IPS DF 6.9 (cell line): ENCODE measurements around the gene JOSD2.

ENCODE experiments used
- DNase-seq: peaks from one replicate; pipeline ENCODE4 v3.0.0-alpha.2; 2013; ENCODE audit warnings: low read depth, low spot score
- H3K27ac ChIP-seq: one replicate; pipeline ENCODE4 v1.5.1; 2013; ENCODE audit warnings: low read length, control low read depth
- H3K27me3 ChIP-seq: 2 replicates; pipeline ENCODE4 v1.6.1; 2013; ENCODE audit warnings: mild to moderate bottlenecking, low read length; ENCODE audit not compliant: control insufficient read depth, insufficient read depth
- H3K36me3 ChIP-seq: 2 replicates; pipeline ENCODE4 v1.6.1; 2013; ENCODE audit warnings: low read length; ENCODE audit not compliant: control insufficient read depth, insufficient read depth
- H3K4me1 ChIP-seq: 2 replicates; pipeline ENCODE4 v1.6.1; 2013; ENCODE audit warnings: low read length; ENCODE audit not compliant: control insufficient read depth, insufficient read depth
- H3K4me3 ChIP-seq: 2 replicates; pipeline ENCODE4 v1.5.1; 2013; ENCODE audit warnings: mild to moderate bottlenecking, low read length
- H3K9me3 ChIP-seq: 2 replicates; pipeline ENCODE4 v1.6.1; 2013; ENCODE audit warnings: low read length, inconsistent platforms; ENCODE audit not compliant: control insufficient read depth, insufficient read depth
- WGBS: extraction: QIAGEN DNeasy Blood & Tissue Kit; methylation state at CpG from one replicate; pipeline ENCODE4 v1.1.7; 2013; ENCODE audit warnings: mixed read lengths, missing lambda C conversion rate; ENCODE audit not compliant: insufficient read length, insufficient coverage; 5-methylcytosine and 5-hydroxymethylcytosine counted together

The JOSD2 gene

GRCh38 chr19:50494186-50495019 is 16.6 kb downstream of the JOSD2 start:
- no peaks in the 10 kb centered on the region for H3K27me3 ChIP-seq
- DNase-seq: no peak
- peaks cover 5% of the 10 kb centered on the region for H3K9me3 ChIP-seq
- H3K27ac ChIP-seq: no peak overlapping the region
- no peaks in the 10 kb centered on the region for H3K36me3 ChIP-seq
- no peak overlapping the region for H3K4me3 ChIP-seq
- no peaks in the 10 kb centered on the region; the same call in 1 of the 2 replicates for H3K4me1 ChIP-seq
- WGBS: no CpG with 5 or more reads among the region's 7 CpGs

GRCh38 chr19:50493171-50493570 is 17.8 kb downstream of the JOSD2 start:
- Histone ChIP-seq H3K36me3 (no peaks in the 10 kb centered on the region), H3K27me3 (no peaks in the 10 kb centered on the region), H3K27ac (no peak overlapping the region), H3K4me3 (no peak overlapping the region), H3K4me1 (no peaks in the 10 kb centered on the region; the same call in 1 of the 2 replicates), H3K9me3 (peaks cover 5% of the 10 kb centered on the region)
- DNase-seq: no peak
- WGBS: no CpG with 5 or more reads among the region's 8 CpGs

- Histone ChIP-seq H3K27ac (no peak overlapping the region), H3K4me3 (no peak overlapping the region), H3K27me3 (no peaks in the 10 kb centered on the region), H3K9me3 (peaks cover 5% of the 10 kb centered on the region), H3K36me3 (no peaks in the 10 kb centered on the region), H3K4me1 (no peaks in the 10 kb centered on the region; the same call in 1 of the 2 replicates)
- DNase-seq: no peak
- WGBS: no CpG with 5 or more reads among the region's 12 CpGs
These were observed 18.5 kb downstream of the JOSD2 start for GRCh38 chr19:50492303-50493052.

GRCh38 chr19:50490991-50491472 is 20.0 kb downstream of the JOSD2 start:
- no peak overlapping the region for H3K27ac ChIP-seq
- no peaks in the 10 kb centered on the region for H3K36me3 ChIP-seq
- H3K9me3 ChIP-seq: peaks cover 8% of the 10 kb centered on the region
- H3K4me3 ChIP-seq: no peak overlapping the region
- no peaks in the 10 kb centered on the region for H3K27me3 ChIP-seq
- H3K4me1 ChIP-seq: no peaks in the 10 kb centered on the region; the same call in 1 of the 2 replicates
- DNase-seq: no peak
- no CpG with 5 or more reads among the region's 26 CpGs for WGBS

GRCh38 chr19:50490411-50490811 is 20.6 kb downstream of the JOSD2 start:
- no peaks in the 10 kb centered on the region; the same call in 1 of the 2 replicates for H3K4me1 ChIP-seq
- H3K9me3 ChIP-seq: peaks cover 12% of the 10 kb centered on the region
- WGBS: no CpG with 5 or more reads among the region's 18 CpGs
- no peak overlapping the region for H3K4me3 ChIP-seq
- H3K27ac ChIP-seq: no peak overlapping the region
- no peaks in the 10 kb centered on the region for H3K36me3 ChIP-seq
- no peak for DNase-seq
- no peaks in the 10 kb centered on the region for H3K27me3 ChIP-seq

- H3K4me1 ChIP-seq: no peaks in the 10 kb centered on the region; the same call in 1 of the 2 replicates
- H3K27me3 ChIP-seq: no peaks in the 10 kb centered on the region; the same call in 1 of the 2 replicates
- no peak overlapping the region for H3K27ac ChIP-seq
- WGBS: no CpG with 5 or more reads among the region's 24 CpGs
- peaks cover 17% of the 10 kb centered on the region for H3K9me3 ChIP-seq
- no peaks in the 10 kb centered on the region for H3K36me3 ChIP-seq
- H3K4me3 ChIP-seq: no peak overlapping the region
- DNase-seq: no peak
These were observed 21.5 kb downstream of the JOSD2 start for GRCh38 chr19:50489461-50490011.

GRCh38 chr19:50488389-50489194 is 22.4 kb downstream of the JOSD2 start:
- Histone ChIP-seq H3K27me3 (no peaks in the 10 kb centered on the region; the same call in 1 of the 2 replicates), H3K4me3 (no peak overlapping the region), H3K27ac (no peak overlapping the region), H3K9me3 (peaks cover 14% of the 10 kb centered on the region), H3K36me3 (no peaks in the 10 kb centered on the region), H3K4me1 (no peaks in the 10 kb centered on the region; the same call in 1 of the 2 replicates)
- no CpG with 5 or more reads among the region's 13 CpGs for WGBS
- no peak for DNase-seq

GRCh38 chr19:50486823-50487515 is 24.0 kb downstream of the JOSD2 start:
- no CpG with 5 or more reads among the region's 18 CpGs for WGBS
- no peaks in the 10 kb centered on the region; the same call in 1 of the 2 replicates for H3K4me1 ChIP-seq
- no peak overlapping the region for H3K27ac ChIP-seq

GRCh38 chr19:50485284-50485955 is 25.6 kb downstream of the JOSD2 start:
- H3K36me3 ChIP-seq: peaks cover 6% of the 10 kb centered on the region; the same call in 1 of the 2 replicates
- no peaks in the 10 kb centered on the region; the same call in 1 of the 2 replicates for H3K4me1 ChIP-seq
- no CpG with 5 or more reads among the region's 10 CpGs for WGBS
- H3K27ac ChIP-seq: no peak overlapping the region
- no peak overlapping the region for H3K4me3 ChIP-seq
- no peak for DNase-seq
- peaks cover 12% of the 10 kb centered on the region for H3K9me3 ChIP-seq
- H3K27me3 ChIP-seq: no peaks in the 10 kb centered on the region; the same call in 1 of the 2 replicates

More at GRCh38 chr19:50486823-50487515, 24.0 kb downstream of the JOSD2 start:
- Histone ChIP-seq H3K4me3 (no peak overlapping the region), H3K36me3 (no peaks in the 10 kb centered on the region; the same call in 1 of the 2 replicates), H3K9me3 (peaks cover 12% of the 10 kb centered on the region), H3K27me3 (no peaks in the 10 kb centered on the region; the same call in 1 of the 2 replicates)
- DNase-seq: no peak
